HUES48 (cell line): ENCODE results near the gene TAF3.
A peak's percentile ranks its signal among the peaks of the same experiment; 100 is the strongest.

Source experiments
- H3K27ac ChIP-seq: one replicate; pipeline ENCODE4 v1.7.0; 2013; ENCODE audit warnings: low read depth, low read length, inconsistent platforms
- H3K27me3 ChIP-seq: 2 replicates; pipeline ENCODE4 v1.6.1; 2013; ENCODE audit warnings: mild to moderate bottlenecking, low read length; ENCODE audit not compliant: control insufficient read depth, insufficient read depth
- H3K36me3 ChIP-seq: 2 replicates; pipeline ENCODE4 v1.6.1; 2013; ENCODE audit warnings: low read length; ENCODE audit not compliant: control insufficient read depth, insufficient read depth
- H3K4me1 ChIP-seq: 2 replicates; pipeline ENCODE4 v1.6.1; 2013; ENCODE audit warnings: mild to moderate bottlenecking, low read length; ENCODE audit not compliant: control insufficient read depth, insufficient read depth
- H3K4me3 ChIP-seq: 2 replicates; pipeline ENCODE4 v1.5.1; 2013; ENCODE audit warnings: mild to moderate bottlenecking, low read depth, low read length
- H3K9ac ChIP-seq: 2 replicates; pipeline ENCODE4 v1.6.1; 2013; ENCODE audit warnings: mild to moderate bottlenecking, low read depth, low read length, moderate library complexity
- H3K9me3 ChIP-seq: 2 replicates; pipeline ENCODE4 v1.6.1; 2013; ENCODE audit warnings: low read length; ENCODE audit not compliant: control insufficient read depth, insufficient read depth

Gene TAF3

GRCh38 chr10:7932301-7933036 is 114.2 kb downstream of the TAF3 start:
- Histone ChIP-seq H3K4me3 (no peak overlapping the region), H3K9me3 (no peaks in the 10 kb centered on the region), H3K9ac (no peak overlapping the region), H3K27ac (no peak overlapping the region), H3K27me3 (no peaks in the 10 kb centered on the region), H3K36me3 (no peaks in the 10 kb centered on the region), H3K4me1 (no peaks in the 10 kb centered on the region)

GRCh38 chr10:7933262-7933661 is 115.0 kb downstream of the TAF3 start:
- H3K9ac ChIP-seq: no peak overlapping the region
- H3K36me3 ChIP-seq: no peaks in the 10 kb centered on the region
- H3K9me3 ChIP-seq: no peaks in the 10 kb centered on the region
- H3K27me3 ChIP-seq: no peaks in the 10 kb centered on the region
- no peak overlapping the region for H3K4me3 ChIP-seq
- H3K27ac ChIP-seq: no peak overlapping the region
- H3K4me1 ChIP-seq: no peaks in the 10 kb centered on the region

GRCh38 chr10:7933757-7934156 is 115.5 kb downstream of the TAF3 start:
- no peaks in the 10 kb centered on the region for H3K4me1 ChIP-seq

GRCh38 chr10:7937315-7937945 is 119.1 kb downstream of the TAF3 start:
- no peaks in the 10 kb centered on the region for H3K9me3 ChIP-seq
- no peak overlapping the region for H3K27ac ChIP-seq
- H3K36me3 ChIP-seq: no peaks in the 10 kb centered on the region
- no peaks in the 10 kb centered on the region for H3K27me3 ChIP-seq
- H3K4me3 ChIP-seq: no peak overlapping the region
- H3K9ac ChIP-seq: no peak overlapping the region
- no peaks in the 10 kb centered on the region for H3K4me1 ChIP-seq

More at GRCh38 chr10:7933757-7934156, 115.5 kb downstream of the TAF3 start:
- no peak overlapping the region for H3K4me3 ChIP-seq
- H3K9me3 ChIP-seq: no peaks in the 10 kb centered on the region
- H3K36me3 ChIP-seq: no peaks in the 10 kb centered on the region
- no peaks in the 10 kb centered on the region for H3K27me3 ChIP-seq
- H3K27ac ChIP-seq: no peak overlapping the region
- no peak overlapping the region for H3K9ac ChIP-seq

- no peaks in the 10 kb centered on the region for H3K9me3 ChIP-seq
- no peak overlapping the region for H3K9ac ChIP-seq
- H3K36me3 ChIP-seq: no peaks in the 10 kb centered on the region
- no peak overlapping the region for H3K4me3 ChIP-seq
- H3K4me1 ChIP-seq: peaks cover 28% of the 10 kb centered on the region
- no peak overlapping the region for H3K27ac ChIP-seq
- no peaks in the 10 kb centered on the region for H3K27me3 ChIP-seq
Measured at GRCh38 chr10:7941576-7941975, 123.3 kb downstream of the TAF3 start.

- no peak overlapping the region for H3K4me3 ChIP-seq
- no peak overlapping the region for H3K9ac ChIP-seq
- peaks cover 28% of the 10 kb centered on the region for H3K4me1 ChIP-seq
- H3K27me3 ChIP-seq: no peaks in the 10 kb centered on the region
- H3K27ac ChIP-seq: no peak overlapping the region
- H3K9me3 ChIP-seq: no peaks in the 10 kb centered on the region
- H3K36me3 ChIP-seq: no peaks in the 10 kb centered on the region
Measured at GRCh38 chr10:7942316-7942715, 124.0 kb downstream of the TAF3 start.

GRCh38 chr10:7942859-7943258 is 124.6 kb downstream of the TAF3 start:
- H3K9me3 ChIP-seq: no peaks in the 10 kb centered on the region
- H3K36me3 ChIP-seq: no peaks in the 10 kb centered on the region
- peaks cover 28% of the 10 kb centered on the region for H3K4me1 ChIP-seq
- H3K4me3 ChIP-seq: no peak overlapping the region
- no peak overlapping the region for H3K27ac ChIP-seq
- no peaks in the 10 kb centered on the region for H3K27me3 ChIP-seq
- no peak overlapping the region for H3K9ac ChIP-seq

GRCh38 chr10:7944215-7944480 is 125.8 kb downstream of the TAF3 start:
- Histone ChIP-seq H3K4me3 (no peak overlapping the region), H3K9ac (no peak overlapping the region), H3K27ac (peak overlapping the region; percentile 32), H3K27me3 (no peaks in the 10 kb centered on the region), H3K36me3 (no peaks in the 10 kb centered on the region), H3K9me3 (no peaks in the 10 kb centered on the region), H3K4me1 (peaks cover 38% of the 10 kb centered on the region)

GRCh38 chr10:7944537-7944936 is 126.2 kb downstream of the TAF3 start:
- H3K27me3 ChIP-seq: no peaks in the 10 kb centered on the region
- no peaks in the 10 kb centered on the region for H3K9me3 ChIP-seq
- H3K36me3 ChIP-seq: no peaks in the 10 kb centered on the region
- peaks cover 39% of the 10 kb centered on the region for H3K4me1 ChIP-seq
- no peak overlapping the region for H3K9ac ChIP-seq
- H3K27ac ChIP-seq: peak overlapping the region; percentile 32
- H3K4me3 ChIP-seq: no peak overlapping the region

GRCh38 chr10:7945034-7945433 is 126.7 kb downstream of the TAF3 start:
- Histone ChIP-seq H3K27ac (no peak overlapping the region), H3K36me3 (no peaks in the 10 kb centered on the region), H3K4me1 (peaks cover 39% of the 10 kb centered on the region), H3K9me3 (no peaks in the 10 kb centered on the region), H3K9ac (no peak overlapping the region), H3K27me3 (no peaks in the 10 kb centered on the region), H3K4me3 (no peak overlapping the region)

- no peaks in the 10 kb centered on the region for H3K27me3 ChIP-seq
- no peaks in the 10 kb centered on the region for H3K36me3 ChIP-seq
- no peak overlapping the region for H3K9ac ChIP-seq
- no peak overlapping the region for H3K4me3 ChIP-seq
- no peaks in the 10 kb centered on the region for H3K9me3 ChIP-seq
- H3K27ac ChIP-seq: no peak overlapping the region
- peaks cover 39% of the 10 kb centered on the region for H3K4me1 ChIP-seq
Measured at GRCh38 chr10:7945469-7946187, 127.3 kb downstream of the TAF3 start.
